Dedifferentiated amniotic fluid mesenchymal stem cell (primary cell): ENCODE results near the gene FHIT.
"Not testable (repeated sequence)": the region's sequence is repeated elsewhere in the genome, so short reads cannot be mapped to it uniquely, and the experiment has no call there.

Experiments
- DNase-seq: peaks from one replicate; pipeline ENCODE4 v3.0.0-alpha.2; 2016; ENCODE audit errors: extremely low spot score

Gene FHIT

DNA sequence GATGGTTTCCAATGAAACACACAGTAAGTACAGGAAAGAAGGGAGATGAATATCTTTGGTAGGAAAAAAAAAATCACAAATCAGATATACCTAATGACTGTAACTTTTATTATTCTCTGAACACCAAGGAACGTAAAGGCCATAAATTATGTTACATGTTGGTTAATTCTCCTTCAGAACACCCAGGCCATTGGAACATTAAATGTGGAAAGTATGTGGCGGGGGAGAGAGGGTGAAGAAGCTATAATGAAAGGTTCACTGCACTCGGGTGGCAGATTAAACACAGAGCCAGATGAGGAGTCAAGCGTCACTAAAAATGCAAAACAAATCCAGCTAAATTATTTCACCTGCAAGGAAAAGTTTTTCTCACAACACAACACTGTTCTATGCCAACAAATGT lies 193.8 kb downstream of the FHIT start:
- no peak for DNase-seq

DNA sequence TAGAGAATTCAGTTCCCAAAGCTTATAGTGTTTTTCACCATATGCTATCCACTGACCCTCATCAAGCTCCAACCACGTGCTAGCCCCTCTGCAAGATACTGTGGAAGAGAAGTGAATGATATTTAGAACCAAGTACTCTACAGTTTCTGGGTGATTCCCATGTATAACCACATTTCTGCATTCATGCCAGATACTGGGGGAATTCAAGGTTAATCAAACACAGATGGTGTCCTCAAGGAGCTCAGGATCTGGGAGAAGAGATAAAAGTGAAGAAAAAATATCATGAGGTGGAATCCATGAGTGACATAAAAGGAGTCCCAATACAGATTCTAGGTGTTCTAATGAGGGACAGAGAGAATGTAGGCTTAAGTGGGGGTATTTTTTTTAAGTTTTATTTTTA lies 195.8 kb downstream of the FHIT start:
- no peak for DNase-seq

DNA sequence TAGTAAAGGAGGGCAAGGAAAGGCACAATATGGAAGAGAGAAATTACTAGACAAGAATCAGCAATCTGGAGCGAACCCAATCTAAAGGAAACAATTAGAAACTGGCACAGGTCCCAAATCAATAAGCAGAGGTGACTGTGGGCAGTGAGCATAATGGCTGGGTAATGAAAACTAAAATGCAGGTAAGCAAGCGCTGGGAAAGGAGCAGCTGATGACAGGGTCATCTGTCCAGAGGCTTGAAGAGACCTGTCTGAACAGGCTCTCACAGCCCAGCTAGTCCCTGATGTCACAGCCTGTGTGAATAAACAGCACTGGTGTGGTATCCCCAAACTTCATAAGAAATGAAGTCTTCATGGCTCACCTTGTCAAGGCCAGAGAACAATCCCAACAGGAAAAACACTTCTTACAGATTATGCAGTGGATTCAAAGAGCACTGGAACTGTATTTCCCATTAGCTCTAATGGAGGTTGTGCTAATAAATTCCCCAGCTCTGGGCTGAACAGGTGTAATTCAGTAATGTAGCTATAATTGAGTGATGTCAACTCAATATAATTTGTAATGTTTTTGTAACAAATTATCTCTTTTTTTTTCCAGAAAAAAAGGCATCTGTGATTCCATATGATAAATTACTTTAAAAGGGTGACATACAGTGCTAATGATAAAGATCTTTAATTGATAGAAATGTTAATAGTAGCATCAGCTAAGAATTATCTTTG lies 197.3 kb downstream of the FHIT start:
- DNase-seq: no peak

DNA sequence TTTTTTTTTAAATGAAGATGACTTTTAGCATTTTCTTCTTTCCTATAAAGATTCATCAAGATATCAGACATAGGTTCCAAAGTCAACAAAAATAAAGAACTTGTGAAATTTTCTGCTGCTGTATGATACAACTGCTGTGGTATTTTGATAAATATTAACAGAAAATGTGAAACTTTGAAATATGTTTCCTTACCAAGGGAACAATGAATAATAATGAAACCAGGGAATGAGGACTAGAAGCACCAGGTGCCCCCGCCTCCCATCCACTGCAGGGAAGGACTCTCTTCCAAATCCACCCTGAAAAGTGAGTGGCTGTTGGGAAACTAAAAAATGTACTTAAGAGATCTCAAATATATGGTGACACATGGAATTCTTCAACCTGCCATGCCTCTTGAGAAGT lies 198.4 kb downstream of the FHIT start:
- DNase-seq: no peak

DNA sequence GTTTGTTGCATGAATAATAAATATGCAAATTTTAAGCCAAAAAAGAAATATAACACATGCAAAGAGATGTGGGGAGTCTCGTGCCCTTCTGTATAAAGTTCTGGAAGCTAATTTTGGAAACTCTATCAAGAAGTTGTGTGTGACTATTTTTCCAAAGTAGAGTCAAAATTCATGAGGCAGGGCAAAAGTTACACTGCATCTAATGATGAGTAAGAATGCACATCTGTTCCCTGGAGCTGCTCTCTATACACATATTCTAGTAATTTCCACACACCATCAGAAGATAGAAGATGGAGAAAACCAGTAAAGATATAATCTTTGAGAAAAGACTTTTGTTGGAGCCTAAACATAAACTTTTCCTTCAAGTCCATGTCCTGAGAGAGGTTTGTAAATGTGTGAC lies 199.6 kb downstream of the FHIT start:
- no peak for DNase-seq

DNA sequence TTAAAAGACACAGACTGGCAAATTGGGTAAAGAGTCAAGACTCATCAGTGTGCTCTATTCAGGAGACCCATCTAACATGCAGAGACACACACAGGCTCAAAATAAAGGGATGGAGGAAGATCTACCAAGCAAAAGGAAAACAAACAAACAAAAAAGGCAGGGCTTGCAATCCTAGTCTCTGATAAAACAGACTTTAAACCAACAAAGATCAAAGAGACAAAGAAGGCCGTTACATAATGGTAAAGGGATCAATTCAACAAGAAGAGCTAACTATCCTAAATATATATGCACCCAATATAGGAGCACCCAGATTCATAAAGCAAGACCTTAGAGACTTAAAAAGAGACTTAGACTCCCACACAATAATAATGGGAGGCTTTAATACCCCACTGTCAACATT lies 206.1 kb downstream of the FHIT start:
- not testable (repeated sequence) for DNase-seq

DNA sequence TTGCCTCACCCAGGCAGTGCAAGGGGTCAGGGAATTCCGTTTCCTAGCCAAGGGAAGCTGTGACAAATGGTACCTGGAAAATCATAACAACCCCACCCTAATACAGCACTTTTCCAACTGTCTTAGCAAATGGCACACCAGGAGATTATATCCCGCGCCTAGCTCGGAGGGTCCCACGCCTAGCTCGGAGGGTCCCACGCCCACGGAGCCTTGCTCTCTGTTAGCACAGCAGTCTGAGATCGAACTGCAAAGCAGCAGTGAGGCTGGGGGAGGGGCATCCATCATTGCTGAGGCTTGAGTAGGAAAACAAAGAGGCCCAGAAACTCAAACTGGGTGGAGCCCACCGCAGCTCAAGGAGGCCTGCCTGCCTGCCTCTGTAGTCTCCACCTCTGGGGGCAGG lies 208.1 kb downstream of the FHIT start:
- DNase-seq: no peak

DNA sequence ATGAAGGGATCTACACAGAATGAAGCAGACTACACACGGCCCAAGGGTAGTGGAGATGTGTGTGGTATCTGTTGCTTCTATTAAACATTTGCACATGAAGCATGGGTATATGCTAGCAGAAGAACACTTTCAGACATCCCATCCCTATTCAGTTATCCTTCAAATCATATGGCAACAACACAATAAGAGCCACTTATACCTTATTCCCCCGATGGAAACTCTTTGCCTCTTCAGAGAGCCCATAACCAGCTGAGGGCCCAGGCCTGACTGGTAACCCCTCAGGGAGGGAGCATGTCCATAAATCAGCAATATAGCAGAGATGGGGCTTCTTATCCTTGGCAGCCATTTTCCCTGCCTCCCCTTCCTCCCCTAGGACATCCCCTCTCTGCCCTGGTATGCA lies 210.6 kb downstream of the FHIT start:
- no peak for DNase-seq

DNA sequence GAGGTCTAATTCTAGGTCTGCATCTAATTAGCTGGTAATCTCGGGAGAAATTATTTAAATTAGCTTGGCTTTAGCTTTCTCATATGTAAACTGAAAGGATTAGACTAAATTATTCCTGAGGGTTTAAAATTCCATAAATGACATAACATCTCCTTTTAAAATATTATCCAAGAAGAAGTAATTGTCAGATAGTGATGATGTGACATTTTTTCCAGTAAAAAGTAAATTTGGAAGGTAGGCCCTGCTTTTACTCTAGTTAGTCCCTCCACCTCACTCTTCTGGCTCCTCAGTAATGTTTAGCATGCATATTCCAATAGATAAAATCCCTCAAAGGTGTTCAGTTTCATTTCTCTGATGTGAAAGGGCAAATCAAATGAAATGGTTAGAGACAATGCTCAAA lies 215.7 kb downstream of the FHIT start:
- no peak for DNase-seq

DNA sequence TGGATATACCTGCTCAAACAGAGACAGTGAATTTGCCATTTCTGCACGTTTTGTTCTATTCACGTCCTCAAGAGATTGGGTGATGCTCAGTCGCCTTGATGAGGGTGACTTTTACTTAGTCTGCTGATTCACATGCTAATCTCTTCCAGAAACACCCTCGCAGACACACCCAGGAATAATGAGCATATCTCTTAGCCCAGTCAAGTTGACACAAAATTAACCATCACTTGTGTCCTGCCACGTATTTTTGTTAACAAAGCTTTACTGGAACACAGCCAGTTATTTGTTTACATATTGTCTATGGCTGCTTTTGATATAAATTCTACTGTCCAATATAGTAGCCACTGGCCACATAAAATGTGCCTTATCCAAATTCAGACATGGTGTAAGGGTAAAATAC lies 218.3 kb downstream of the FHIT start:
- DNase-seq: no peak

DNA sequence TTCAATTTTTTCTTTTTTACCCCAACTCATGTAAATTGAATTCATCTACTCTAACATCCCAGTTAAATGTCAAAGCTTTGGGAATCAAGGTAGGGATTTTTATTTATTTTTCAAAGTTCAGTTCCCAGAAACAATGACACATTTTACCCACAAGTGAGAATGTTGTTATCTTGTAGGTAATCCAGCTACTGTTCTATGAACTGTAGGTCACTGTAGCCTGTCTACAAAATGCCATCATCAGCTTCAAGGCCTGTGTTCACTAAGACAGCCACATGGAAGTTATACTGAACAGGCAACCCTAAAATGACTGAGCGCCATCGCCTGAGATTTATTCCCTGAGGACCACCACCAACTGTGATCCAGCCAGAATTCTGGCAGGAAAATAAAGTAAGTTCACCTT lies 219.7 kb downstream of the FHIT start:
- DNase-seq: no peak

DNA sequence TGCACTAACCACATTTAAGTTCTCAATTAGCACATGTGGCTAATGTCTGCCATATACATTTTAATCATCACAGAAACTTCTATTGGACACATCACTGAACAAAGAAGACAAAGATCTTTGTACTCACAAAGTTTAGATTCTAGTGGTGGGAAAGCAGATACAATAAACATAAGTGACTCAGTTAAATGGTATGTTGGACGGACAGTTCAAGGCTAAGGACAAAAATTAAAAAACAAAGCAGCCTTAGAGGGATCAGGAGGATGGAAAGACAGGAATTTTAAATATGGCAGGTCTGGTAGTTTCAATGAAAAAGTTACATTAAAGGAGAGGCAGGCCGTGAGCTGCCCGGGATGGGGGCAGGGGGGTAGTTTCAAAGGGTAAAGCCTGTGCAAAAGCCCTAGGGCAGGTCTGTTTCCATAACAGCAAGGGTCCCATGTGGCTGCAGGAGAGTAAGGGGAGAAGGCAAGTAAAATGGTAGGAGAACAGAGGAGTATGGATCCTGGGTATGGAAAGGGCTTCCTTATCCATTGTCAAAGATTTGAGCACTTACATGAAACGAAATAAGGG lies 220.7 kb downstream of the FHIT start:
- DNase-seq: no peak

DNA sequence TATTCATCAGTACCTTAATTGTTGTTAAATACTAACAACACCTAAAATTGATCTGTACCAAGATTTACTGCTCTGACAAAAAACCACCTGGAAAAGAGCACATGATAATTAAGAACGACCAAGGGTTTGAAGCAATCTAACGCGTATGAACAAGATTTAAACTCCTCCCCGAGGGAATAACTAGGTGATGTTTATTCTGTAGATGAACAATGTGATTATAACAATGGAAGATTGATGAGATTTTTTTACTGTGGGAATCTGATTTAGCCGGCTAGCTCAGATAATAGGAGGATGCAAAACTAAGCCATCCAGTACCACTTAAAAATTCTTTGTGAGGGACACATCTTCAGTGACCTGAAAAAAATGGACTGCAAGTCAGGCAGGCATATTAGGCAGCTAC lies 222.1 kb downstream of the FHIT start:
- no peak for DNase-seq

DNA sequence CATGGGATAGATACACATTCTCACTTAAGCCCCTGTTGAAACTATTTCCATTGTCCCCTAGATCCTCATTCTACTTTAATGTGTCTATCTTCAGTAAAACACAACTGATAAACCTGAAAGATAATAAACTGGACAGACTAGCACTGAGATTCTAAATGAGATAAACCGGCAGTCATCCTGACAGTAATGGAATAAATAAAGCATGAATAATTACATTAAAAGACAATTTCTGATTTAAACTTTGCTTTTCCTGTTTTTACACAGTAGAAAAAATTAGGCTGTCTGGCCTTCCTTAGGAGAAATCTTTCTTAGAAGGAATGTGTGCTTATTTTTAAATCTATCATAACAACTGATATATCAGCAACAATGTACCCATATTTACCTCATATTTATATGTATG lies 232.4 kb downstream of the FHIT start:
- DNase-seq: no peak

DNA sequence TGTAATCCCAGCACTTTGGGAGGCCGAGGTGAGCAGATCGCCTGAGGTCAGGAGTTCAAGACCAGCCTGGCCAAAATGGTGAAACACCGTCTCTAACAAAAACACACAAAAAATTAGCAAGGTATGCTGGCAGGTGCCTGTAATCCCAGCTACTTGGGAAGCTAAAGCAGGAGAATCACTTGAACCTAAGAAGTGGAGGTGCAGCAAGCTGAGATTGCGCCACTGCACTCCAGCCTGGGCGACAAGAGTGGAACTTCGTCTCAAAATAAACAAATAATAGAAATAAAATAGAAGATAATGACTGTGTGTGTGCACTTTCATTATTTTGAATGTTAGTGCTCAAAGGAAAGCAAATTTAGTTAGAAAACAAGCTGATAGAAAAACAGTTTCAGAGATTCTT lies 234.2 kb downstream of the FHIT start:
- not testable (repeated sequence) for DNase-seq

DNA sequence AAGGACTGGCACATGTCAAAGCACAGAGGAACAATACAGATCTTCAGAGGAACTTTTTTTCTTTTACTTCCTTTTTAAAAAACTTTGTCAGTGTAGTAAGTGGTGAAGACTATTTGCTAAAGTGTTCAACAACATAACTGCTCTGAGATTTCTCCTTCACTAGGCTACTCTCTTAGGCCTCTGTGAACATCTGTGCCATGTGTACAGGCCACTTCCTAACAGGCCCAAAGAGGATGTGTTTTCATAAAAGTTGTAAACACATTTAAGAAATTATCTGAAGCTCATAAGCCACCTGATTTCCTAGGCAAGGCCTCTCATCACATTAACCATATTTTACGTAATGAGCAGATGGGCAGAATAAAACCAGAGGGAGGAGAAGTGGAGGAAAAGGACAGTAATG lies 235.4 kb downstream of the FHIT start:
- no peak for DNase-seq

DNA sequence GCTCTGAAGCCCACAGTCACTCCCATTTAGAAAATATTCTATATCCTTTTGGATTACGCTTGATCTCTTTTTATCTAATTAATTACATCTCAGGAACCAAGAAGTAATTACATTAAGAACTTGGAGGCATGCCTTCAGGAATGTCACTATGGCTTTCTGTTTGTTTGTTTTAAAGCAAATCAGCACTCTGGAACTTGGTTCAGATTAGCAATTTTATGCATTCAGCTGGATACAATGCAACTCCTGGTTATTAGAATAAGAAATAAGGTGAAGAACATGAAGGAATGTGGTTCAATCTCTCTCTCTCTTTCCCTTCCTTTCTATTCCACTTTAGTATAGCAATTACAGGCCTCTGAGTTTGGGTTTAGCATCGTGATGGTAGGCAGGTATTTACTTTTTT lies 235.8 kb downstream of the FHIT start:
- DNase-seq: no peak

DNA sequence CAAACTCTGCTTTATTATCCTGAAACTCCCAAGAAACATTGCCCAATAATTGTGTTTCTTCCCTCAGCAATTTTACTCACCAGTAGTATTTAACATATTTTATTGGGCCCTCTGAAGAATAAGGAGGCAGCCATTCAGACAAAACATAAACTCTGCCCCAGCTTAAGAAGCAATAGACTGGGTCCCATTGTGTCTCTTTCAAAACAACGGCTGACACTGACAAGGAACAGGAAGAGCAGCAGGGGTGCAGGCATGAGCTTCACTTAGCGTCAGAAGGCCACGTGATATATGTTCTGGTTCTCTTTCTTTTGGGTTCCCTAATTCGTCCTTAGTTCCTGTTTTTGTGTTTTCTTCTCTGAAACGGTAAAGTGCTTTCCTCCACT lies 242.3 kb downstream of the FHIT start:
- no peak for DNase-seq

DNA sequence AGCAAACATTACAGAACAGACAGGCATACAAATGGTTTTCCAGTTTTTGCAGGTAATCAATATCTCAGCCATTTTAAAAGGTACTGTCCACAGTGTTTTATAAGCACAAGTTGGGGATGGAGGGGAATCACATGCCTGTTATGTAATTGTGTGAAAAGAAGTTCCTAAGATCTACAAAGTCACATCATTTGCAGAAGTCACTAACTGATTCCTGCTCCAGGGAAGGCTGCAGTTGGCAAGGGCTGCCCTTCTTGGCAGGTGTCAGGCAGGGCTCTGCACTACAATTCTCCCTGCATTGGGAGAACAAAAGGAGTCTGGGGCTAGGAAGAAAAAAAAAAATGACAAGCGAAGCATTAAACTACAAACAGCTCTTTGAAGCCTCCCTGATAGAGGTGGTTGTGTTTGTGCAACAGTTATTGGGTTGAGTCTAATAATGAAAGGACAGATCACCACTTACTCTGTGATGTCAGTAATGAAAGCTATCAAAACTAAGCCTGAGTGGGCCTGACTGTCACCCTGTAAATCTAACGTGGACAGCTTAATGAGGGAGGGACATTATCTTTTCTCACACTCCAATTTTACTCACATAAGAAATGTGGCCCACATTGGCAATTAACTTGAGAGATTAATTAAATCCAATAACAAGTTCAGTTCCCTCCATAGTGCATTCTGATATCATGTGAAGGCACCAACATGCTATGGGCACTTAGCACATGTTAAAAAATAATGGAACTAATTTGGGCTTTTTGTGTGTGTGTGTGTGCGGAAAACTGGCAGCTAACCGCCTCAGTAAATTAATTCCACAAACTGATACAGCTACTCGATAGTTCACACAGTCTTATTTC lies 242.9 kb downstream of the FHIT start:
- no peak for DNase-seq

DNA sequence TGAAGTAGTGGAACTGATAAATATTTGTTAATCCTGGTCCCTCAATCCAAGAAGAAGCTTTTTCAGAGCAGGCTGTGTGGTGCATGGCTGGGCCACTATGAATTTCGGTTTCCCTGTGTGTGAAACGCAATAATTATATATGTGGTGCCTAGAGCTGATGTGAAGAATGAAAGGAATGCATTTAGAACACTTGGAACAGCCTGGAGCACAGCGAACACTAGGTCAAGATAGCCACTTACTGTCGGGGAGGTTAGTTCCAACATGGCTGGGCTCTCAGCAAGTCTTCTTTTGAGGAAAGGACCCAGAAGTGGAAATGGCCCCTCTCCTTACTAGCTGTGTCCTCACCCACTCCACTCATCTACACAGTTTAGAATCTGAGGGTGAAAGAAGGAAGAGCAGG lies 245.7 kb downstream of the FHIT start:
- no peak for DNase-seq

DNA sequence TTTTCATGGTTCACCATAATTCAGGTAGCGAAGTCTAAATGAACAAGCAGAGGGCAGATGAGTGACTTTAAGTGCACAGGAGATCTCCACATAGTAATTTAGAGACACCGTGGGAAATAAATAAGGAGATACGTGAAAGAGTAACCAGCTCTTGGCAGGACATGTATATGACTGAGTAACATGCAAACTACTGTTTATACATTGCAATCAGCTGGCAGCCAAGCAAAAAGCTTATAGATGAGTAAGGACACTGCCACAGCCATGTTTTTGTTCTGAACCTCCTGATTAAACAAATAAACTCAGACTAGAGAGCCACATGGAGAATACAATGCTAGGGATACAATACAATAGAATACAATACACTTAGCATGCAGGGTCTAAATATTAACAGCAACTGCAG lies 252.4 kb downstream of the FHIT start:
- DNase-seq: no peak

DNA sequence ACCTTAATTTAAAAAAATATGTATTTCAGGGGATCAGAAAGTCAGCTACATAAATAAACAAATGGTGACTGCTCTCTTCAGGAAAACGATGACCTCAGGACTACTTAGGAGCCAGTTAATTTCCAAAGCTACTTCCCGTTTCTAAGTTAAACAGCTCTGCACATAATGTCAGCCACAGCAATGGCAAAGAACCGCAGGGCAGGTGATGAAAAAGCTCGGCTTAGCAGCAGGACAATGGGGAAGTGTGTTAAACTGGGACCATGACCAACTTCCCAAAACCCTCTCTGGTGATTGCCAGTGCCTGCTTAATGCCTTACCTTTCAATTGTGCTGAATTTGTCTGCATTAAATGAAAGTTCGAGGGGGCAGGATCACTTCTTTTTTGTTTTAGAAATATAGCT lies 258.9 kb downstream of the FHIT start:
- DNase-seq: no peak

DNA sequence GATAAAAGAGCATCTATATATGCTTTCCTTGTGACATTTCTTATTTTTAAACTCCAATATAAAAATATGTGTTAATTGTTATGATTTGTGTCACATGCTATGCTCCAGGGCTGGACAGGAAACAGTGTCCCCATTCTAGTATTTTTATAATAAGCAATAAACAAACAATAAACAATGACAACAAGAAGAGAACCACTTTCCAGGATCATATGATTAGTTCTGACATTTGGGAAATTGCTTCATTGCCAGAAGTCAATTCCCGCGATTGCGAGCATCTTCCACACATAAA lies 260.9 kb downstream of the FHIT start:
- no peak for DNase-seq
